DMS79 treated with DMSO at 0.1 percent for 48 hours (cell line): Measurements from ENCODE around the gene DPP10.
"Not testable (repeated sequence)": the region's sequence is repeated elsewhere in the genome, so short reads cannot be mapped to it uniquely, and the experiment has no call there.

Experiments used
- DNase-seq: peaks from one replicate; lab custom pipeline; 2025; lab: John Stamatoyannopoulos, UW

The DPP10 gene

GRCh38 chr2:114724454-114724853, 282.0 kb downstream of the DPP10 start:
- DNase-seq, result no peak

GRCh38 chr2:114727012-114727411, 284.6 kb downstream of the DPP10 start:
- DNase-seq, result no peak

GRCh38 chr2:114728372-114728771, 285.9 kb downstream of the DPP10 start:
- no peak for DNase-seq

- no peak for DNase-seq
These were observed 286.6 kb downstream of the DPP10 start for GRCh38 chr2:114729026-114729425.

- DNase-seq, result no peak
These were observed 292.7 kb downstream of the DPP10 start for GRCh38 chr2:114735126-114735525.

GRCh38 chr2:114742245-114742644, 299.8 kb downstream of the DPP10 start:
- DNase-seq, result no peak

- DNase-seq, result no peak
These were observed 303.3 kb downstream of the DPP10 start for GRCh38 chr2:114745700-114746099.

GRCh38 chr2:114748175-114748574, 305.7 kb downstream of the DPP10 start:
- not testable (repeated sequence) for DNase-seq

GRCh38 chr2:114752425-114752824, 310.0 kb downstream of the DPP10 start:
- no peak for DNase-seq

GRCh38 chr2:114753145-114753544, 310.7 kb downstream of the DPP10 start:
- DNase-seq, result no peak

GRCh38 chr2:114754907-114755563, 312.6 kb downstream of the DPP10 start:
- DNase-seq, result no peak

- DNase-seq, result no peak
These were observed 319.9 kb downstream of the DPP10 start for GRCh38 chr2:114762376-114762775.

GRCh38 chr2:114762986-114763385, 320.5 kb downstream of the DPP10 start:
- no peak for DNase-seq

GRCh38 chr2:114769110-114769509, 326.7 kb downstream of the DPP10 start:
- no peak for DNase-seq

- DNase-seq, result no peak
These were observed 327.6 kb downstream of the DPP10 start for GRCh38 chr2:114769991-114770390.

- no peak for DNase-seq
These were observed 341.6 kb downstream of the DPP10 start for GRCh38 chr2:114784046-114784445.

- no peak for DNase-seq
These were observed 342.6 kb downstream of the DPP10 start for GRCh38 chr2:114784890-114785583.

GRCh38 chr2:114786901-114787300, 344.5 kb downstream of the DPP10 start:
- no peak for DNase-seq

- no peak for DNase-seq
These were observed 345.0 kb downstream of the DPP10 start for GRCh38 chr2:114787486-114787885.

- DNase-seq, result no peak
These were observed 347.5 kb downstream of the DPP10 start for GRCh38 chr2:114789989-114790388.

GRCh38 chr2:114797540-114797939, 355.1 kb downstream of the DPP10 start:
- no peak for DNase-seq

GRCh38 chr2:114797942-114798341, 355.5 kb downstream of the DPP10 start:
- DNase-seq, result no peak

- no peak for DNase-seq
These were observed 357.9 kb downstream of the DPP10 start for GRCh38 chr2:114800371-114800770.

GRCh38 chr2:114805195-114805594, 362.8 kb downstream of the DPP10 start:
- no peak for DNase-seq
